NCI-H510A treated with DMSO at 0.1 percent for 48 hours (cell line): ENCODE results near the gene NME4.

Experiments used
- DNase-seq: peaks from one replicate; lab custom pipeline; 2025; lab: John Stamatoyannopoulos, UW

The NME4 gene

DNA sequence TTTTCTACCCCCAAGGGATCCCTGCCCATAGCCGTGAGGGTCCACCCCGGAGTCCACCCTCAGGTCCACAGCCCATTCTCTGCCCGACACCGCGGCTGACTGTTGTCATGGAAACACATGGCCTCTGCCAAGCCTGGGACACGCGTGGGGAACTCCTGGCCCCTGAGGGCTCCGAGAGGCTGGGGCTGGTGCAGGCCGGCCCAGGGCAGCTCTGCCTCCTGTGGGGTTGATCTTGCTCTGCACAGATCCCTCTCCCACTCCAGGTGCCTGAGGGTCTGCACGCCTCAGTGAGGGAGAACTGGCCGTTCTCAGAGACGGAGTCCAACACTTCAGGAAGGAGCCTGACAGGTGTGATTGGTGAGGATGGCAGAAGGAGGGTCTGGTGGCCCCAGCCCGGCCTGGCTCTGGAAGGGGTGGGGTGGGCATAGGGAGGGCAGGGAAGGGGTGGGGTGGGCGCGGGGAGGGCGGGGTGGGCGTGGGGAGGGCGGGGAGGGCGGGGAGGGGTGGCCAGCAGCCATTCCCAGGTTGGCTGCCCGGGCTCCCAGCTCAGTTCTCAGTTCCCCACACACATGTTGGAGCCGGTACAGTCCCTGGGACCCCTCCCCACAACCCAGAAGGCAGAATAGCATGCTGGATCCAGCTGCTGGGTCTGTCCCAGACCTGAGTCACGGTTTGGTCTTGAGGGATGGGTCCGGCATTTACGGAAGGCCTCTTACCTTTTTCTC, 33.1 kb upstream of the NME4 start:
- DNase-seq: no peak

DNA sequence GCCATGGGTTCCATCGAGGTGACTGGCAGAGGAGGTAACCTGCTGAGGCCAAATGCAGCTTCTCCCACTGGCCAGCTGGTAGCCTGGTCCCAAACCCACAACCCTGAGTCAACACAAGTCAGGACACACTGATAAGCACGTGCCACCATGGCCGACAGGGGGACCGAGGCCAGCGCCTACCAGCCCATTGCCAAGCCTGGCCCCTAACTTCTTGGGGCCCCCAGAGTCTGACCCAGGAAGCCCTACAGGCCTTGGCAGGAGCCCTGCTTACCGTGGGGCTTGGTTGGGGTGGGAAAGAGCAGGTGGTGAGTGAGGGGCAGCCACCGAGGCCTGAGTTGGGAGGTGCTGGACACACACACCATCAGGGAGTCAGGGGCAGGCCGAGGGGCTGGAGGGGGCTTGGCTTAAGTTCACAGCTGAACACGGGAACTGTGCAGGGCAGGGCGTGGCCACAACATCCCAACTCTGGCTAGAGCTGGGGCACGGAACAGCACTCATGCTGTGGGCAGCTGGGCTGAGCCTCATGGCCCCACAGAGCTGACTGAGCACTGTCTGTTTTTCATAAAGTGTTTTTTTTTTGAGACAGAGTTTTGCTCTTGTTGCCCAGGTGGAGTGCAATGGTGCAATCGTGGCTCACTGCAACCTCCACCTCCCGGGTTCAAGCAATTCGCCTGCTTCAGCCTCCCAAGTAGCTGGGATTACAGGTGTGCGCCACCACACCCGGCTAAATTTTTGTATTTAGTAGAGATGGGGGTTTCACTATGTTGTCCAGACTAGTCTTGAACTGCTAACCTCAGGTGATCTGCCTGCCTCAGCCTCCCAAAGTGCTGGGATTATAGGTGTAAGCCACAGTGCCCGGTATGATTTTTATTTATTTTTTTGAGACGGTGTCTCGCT, 32.2 kb upstream of the NME4 start:
- no peak for DNase-seq

DNA sequence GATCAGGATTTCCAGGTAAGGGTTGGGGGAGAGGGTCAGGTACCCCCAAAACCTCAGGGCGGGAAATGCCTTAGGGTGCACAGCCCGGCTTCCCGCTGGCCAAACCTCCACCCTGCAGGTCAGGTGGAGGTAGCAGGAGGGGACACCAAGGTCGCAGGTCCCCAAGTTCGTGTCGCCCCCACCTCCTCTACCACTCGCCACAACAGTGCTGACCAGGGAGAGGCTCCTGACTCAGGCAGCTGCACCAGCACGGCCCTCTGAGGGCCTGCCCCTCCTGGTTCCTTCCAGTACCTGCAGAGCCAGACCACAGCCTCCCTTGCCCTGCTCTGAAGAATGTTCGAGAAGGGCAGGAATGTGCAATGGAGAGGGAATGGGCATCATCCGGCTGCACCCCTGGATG, 30.5 kb upstream of the NME4 start:
- no peak for DNase-seq

DNA sequence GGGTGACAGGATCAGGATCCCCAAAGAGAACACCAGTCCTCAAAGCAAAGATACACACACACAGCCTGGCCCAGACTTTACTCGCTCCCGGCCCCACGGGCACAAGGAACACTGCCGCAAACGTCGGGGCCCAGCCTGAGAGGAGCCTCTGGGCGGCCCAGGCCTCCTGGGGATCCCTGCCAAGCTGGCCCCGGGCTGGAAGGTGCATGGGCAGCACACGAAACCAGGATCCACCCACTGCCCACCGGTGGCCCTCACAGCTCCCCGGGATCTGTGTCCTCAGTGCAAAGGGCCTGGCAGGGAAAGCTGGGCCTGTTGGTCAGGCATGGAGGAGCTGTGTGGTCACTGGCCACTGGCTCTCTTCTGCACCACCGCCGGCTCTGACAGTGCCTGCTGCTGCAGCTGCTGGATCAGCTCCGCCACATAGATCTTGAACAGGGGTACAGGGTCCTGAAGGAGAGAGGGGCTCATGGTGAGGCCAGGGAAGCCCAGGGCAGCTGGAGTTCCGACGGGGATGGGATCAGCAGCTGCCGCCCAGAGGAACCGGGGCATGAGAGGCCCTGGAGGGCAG, 29.6 kb upstream of the NME4 start:
- DNase-seq: no peak

DNA sequence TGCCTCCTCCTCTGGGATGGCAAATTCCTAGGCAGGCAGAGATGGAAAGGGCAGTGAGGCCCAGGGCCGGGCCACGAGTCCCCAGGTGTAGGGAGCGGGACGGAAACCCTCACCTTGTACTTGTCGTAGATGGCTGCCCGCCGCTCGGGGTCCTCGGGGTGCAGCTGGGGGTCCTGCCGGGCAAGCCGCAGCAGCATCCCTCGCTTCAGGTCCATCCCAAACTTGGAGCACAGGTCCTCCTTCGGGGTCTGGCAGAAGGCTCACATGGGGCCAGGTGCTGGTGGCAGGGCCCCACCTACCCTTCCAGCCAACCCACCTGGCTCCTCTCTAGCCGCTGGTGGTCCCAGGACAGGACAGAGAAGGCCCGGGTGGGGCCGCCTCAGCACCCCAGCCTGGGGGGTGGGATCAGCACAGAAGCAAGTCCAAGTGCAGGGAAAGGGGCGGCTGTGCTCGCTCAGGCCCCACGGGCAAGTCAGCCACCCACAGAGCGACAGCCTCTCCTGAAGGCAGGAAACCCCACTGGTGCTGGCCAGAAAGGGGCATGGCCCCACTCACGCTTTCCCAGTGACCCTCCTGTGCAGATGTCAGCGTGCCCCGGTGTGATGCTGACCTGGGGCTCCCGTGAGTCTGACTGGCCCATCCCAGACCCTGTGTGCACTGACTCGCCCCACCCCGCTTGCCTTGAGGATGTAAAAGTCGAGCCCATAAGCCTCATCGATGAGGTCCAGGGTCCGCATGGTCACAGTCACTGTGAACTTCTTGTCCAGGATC, 28.4 kb upstream of the NME4 start:
- no peak for DNase-seq

DNA sequence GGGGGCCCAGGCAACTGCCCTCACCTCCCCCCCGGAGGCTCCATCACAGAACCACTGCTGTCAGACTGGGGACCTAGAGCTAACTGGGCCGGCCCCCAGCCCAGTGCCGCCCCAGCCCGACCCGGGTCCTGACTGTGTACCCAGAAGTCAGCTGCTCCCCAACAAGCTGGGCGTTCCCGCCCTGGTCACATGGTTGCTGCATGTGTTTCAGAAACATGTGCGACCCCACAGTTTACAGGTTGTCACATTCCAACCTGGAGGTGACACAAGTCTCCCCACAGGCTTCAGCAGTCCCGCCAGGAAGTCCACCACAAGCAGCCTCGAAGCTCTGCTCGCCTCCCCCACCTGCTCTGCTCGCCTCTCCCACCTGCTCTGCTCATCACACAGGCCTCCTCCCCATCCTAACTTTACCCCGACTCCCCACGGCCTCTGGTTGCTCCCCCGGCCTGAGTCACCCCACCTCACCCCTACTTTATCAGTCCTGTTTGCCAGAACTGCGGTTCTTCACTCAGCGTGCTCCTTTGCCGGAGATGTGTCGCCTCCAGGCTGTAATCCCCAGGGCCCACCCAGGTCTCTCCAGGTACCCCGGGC, 27.6 kb upstream of the NME4 start:
- DNase-seq: no peak

DNA sequence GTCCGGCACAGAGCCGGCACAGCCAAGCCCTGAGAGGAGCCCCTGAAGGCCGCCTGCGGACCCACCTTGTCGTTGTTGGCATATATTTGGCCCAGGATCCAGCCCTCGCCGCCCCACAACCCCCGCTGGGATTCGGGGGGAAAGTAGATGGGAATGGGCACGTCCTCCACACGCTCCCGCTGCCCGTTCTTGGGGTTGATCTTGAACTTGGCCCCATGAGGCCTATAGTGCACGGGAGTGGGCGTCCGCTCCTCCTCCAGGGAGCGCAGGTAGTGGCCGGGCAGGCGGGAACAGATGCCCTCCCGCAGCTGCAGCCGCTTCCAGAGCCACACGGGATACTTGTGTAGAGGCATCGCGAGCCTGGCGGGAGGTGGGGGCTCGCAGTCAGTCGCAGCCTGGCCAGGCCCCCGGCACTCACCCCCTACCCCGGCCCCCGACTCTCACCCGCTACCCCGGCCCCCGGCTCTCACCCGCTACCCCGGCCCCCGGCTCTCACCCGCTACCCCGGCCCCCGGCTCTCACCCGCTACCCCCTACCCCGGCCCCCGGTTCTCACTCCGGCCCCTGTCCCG, 27.0 kb upstream of the NME4 start:
- no peak for DNase-seq

DNA sequence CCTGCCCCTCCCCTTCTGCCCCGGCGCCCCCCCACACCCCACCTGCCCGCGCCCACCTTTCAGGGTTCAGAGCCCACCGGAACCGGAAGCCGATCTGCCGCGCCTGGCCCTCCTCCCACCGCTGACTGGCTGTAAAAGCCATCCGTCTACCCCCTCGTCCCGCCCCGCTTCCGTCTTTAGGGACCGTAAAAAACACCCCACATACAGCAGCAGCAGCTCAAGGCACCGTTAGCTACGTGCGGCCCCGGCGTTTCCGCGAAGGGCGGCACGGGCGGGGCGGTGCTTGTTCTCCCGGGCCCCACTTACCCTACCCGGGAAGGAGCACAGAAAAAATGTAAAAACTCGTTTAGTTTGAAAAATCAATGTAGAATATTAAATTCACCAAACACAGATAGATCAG, 26.6 kb upstream of the NME4 start, which contains the start of gene MRPL28:
Gene MRPL28, minus strand, starts transcription at position 96 of the 400 bp plus-strand sequence. CDS start 320 bp downstream, outside the sequence.
- peak; percentile 67 for DNase-seq

DNA sequence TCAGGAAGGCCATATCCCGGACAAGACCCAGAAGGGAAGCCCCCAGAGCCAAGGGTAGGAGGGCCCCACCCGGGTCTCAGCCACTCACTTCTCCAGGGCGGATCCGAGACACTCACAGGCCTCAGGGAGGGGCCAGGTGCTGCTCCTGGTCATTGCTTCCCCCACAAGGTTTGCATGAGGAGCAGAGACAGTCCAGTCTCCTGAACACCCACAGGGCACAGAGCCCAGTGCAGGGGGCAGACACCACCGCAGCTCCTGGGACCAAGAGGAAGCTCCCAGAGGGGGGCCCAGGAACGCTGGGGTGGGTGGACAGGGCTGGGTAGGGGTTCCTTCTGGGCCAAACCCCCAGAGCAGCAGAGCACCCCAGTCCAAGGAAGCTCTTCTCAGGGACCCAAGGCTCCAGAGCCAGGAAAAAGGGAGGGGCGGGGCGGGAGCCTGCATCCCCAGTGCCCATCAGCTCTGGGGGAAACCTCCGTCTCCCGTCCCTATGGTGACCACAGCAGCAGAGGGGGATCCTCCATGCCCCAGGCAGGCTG, 26.0 kb upstream of the NME4 start:
- DNase-seq: no peak

DNA sequence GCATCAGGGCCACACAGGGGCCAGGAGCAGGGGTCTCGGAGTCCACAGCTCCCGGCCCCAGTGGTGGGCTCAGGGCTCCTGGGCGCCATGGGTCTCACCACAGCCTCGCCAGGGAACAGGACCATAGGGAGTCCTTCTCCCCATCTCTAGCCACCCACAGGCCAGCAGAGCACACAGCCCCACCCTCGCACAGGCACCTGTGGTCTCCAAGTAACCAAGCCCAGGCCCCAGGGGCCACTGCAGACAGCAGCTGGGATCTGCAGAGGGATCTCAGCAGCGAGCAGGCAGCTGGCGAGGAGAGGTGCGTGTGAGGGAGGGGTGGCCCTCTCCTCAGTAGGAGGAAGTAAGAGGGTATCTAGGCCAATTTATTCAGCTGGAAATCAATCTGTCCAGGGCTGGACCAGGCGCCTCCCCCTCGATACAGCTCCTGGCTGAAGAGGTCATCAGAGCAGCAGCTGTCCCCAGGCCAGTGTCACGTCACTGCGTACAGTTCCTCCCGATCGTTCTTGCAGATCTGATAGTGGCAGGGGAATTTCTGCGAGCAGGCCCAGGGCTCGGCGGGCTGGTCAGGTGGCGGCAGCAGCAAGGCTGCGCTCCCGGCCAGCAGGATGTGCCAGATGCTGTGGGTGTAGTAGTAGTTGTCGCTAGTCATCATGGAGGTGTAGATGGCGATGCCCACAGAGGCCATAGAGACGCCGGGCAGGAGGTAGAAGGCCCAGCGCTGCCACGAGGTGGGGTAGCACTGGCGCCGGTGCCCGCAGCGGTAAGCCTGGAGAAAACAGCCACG, 25.3 kb upstream of the NME4 start:
- peak; percentile 61 for DNase-seq

DNA sequence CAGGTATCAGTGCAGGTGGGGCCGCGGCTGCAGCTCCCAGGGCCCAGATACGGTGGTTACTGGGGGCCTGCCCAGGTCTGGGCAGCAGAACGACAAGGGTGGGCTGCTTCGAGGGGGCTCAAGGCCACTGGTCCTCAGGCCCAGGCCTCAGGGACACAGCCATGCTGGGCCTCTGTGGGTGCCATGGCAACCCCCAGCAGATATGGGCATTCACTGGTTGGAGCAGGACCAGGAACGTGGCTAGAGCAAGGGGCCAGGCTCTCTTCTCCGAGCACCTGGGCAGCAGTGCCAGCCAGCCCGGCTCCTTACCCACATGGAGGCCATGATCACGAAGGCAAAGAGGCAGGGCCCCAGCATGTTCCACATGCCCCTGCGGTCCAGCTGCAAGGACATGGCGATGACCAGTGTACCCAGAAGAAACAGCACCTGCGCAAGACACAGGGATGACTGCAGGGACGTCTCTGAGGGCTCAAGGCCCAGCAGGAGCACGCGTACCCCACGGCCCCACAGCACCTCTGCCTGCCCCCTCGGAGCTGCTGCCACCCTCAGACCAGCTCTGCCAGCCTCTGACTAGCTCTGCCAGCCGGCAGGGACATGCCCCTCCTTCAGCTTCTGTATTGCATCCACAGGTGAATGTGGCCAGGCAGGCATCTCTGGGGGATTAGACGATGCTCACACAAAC, 24.6 kb upstream of the NME4 start:
- no peak for DNase-seq

DNA sequence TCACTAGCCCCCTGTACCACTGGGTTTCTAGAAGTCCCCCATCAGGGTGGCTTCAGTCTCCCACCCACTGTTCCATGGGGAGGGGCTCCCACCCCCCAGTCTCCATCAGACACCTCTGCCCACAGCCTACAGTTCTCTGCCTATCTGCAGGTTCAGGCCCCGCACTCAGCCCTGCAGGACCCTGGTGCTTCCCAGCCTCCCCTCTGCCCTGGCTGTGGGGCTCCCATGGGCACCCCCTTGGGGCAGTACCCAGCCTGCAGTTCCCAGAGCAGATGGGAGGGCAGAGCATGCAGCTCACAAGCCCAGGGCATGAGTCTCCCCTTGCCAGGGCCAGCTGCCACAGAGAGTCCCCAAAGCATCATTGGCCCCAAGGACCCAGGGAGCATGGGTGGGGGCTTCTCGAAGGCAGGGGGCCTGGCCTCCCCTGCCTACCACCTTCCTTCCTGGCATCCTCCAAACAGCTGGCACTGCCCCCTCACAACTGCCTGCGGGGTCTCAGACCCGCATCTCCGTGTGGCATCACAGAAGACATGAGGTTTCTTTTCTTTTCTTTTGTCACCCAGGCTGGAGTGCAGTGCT, 23.9 kb upstream of the NME4 start:
- no peak for DNase-seq

DNA sequence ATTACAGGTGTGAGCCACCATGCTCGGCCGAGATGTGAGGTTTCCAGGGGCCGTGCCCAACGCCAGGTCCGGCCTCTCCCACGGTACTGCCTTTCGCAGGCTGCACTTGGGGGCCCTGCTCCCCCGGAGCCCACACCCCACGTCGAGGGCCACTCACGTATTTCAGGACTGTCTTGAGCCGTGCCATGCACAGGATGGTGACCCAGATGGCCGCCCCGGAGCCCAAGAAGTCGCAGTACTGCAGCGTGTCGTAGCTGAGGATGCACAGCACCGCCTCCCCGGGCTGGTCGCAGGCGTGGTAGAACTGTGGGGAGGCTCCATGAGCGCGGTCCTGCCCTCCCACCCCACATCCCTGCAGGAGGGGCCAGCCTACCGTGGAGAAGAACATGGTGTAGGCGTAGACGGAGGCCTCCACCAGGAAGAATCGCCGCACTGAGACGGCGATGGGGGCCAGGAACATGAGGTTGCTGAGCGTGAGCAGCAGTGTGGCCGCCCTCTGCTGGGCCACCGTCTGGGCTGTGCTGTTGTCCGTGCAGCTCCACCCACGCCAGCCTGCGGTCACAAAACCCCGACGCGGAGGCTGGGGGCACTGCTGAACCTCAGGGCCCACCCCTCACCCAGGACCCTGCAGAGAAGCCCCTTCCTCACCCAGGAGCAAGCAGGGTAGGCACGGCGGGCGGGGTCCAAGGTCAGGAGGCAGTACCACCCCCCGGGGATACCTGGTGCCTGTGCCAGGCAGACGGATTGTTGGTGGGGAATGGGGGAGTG, 23.0 kb upstream of the NME4 start:
- no peak for DNase-seq

DNA sequence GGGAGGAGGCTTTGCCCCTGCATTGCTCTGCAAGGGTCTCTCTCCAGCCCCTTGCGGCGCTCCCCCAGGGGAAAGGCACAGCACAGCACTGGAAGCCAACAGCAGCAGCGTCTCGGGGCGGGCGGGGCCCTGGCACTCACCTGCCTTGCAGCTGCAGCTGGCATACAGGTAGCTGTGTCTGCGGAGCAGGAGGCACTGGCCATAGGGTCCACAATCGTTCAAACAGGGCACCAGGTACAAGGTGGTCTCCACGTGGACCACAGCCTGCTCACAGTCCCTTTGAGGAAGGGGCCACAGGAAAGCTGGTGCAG, 22.4 kb upstream of the NME4 start:
- no peak for DNase-seq

DNA sequence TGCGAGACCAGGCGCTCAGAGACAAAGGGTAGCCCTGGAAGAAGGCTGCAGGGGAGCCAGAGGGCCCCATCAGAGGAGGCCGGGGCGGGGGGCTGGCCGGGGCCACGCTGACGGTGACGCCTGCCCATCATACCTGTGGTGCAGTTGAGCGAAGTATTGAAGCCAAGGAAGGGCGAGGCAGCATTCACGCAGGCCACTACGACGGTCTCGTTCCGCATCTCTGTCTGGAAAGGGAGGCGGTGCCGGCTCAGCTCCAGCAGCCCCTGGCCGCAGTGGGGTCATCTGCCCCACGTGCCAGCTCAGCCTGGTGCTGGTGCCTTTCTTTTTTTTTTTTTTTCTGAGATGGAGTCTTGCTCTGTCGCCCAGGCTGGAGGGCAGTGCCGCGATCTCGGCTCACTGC, 21.8 kb upstream of the NME4 start:
- no peak for DNase-seq

DNA sequence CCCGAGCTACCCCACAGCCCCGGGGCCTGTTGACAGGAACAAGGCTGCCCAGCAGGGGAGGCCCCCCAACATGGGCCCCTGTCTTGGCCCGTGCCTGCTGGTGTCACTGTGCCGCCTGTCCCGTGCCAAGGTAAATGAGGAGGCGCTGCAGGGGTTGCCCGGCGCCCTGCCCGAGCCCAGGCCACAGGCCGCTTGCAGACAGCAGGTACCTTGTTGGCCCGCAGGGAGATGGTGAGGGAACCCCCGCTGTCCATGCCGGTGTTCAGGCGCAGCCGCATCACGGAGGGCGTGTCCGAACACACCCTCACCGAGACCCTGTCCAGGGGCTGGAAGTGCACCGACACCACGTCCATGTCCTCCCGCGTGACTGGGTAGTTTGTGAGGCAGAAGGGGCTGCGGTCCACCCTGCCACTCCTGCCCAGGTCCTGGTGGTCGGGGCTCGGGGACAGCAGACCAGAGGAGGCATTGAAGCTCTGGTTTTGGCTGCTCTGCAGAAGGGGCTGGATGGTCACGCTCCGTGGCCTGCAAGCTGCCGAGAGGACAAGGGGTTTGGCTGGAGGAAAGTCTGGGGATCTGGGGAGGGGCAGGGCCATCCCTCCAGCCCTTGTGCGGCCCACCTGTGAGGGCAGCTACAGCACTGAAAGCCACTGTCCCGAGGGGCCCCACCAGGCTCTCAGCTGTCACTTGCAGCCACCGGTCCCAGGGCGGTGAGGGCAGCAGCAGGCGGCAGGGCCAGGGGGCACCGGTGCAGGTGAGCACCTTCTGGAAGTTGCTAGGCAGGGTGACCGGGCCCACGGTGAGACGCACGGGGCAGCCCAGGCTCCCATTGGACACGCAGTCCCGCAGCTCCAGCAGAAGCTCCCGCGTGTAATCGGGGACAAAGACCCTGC, 20.8 kb upstream of the NME4 start:
- no peak for DNase-seq

DNA sequence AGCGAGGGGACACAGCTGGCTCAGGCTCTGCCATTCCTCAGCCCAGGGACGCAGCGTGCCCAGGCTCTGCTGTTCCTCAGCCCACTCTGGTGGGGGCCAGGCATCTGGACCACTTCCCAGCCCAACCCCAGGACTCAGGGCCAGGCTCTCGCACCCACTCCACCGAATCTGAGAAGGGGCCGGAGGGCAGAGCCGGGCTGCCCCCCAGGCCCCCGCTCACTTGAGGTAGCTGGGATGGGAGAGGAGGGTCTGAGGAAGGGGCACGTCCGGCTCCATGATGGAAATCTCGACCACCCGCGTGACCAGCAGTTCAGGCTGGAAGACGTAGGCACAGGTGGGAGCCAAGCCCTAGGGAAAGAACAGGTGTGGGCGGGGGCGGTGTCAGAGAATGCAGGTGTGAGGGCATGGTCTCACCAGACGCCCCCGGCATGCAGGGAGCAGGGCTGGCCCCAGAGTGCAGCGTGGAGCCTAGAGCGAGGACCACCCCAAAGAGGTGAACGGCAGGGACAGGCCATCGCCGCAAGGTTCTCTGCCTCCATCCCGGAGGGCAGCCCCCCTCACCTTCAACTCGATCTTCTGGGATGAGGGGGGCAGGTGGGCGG, 20.1 kb upstream of the NME4 start:
- no peak for DNase-seq
